NAMALWA (cell line): ENCODE measurements around the gene NLRC5.

Experiments
- DNase-seq: peaks from one replicate; pipeline ENCODE4 v3.0.0-alpha.2; 2015; ENCODE audit warnings: low spot score

The NLRC5 gene

GRCh38 chr16:57023541-57024249 lies 34.3 kb downstream of the NLRC5 start:
- no peak for DNase-seq

- no peak for DNase-seq
Observed at GRCh38 chr16:57024894-57025680, 35.7 kb downstream of the NLRC5 start.

- no peak for DNase-seq
Observed at GRCh38 chr16:57025941-57026777, 36.8 kb downstream of the NLRC5 start.

GRCh38 chr16:57026778-57027062 lies 37.4 kb downstream of the NLRC5 start:
- DNase-seq = no peak

- DNase-seq = no peak
Observed at GRCh38 chr16:57027067-57027466, 37.7 kb downstream of the NLRC5 start.

GRCh38 chr16:57028086-57028485 lies 38.7 kb downstream of the NLRC5 start:
- no peak for DNase-seq

- DNase-seq = no peak
Observed at GRCh38 chr16:57029161-57030160, 40.1 kb downstream of the NLRC5 start.

GRCh38 chr16:57030346-57030902 lies 41.1 kb downstream of the NLRC5 start:
- no peak for DNase-seq

- DNase-seq = no peak
Observed at GRCh38 chr16:57031156-57031555, 41.8 kb downstream of the NLRC5 start.

- no peak for DNase-seq
Observed at GRCh38 chr16:57032346-57032745, 43.0 kb downstream of the NLRC5 start.

- no peak for DNase-seq
Observed at GRCh38 chr16:57032931-57033330, 43.6 kb downstream of the NLRC5 start.

- DNase-seq = no peak
Observed at GRCh38 chr16:57036315-57036714, 47.0 kb downstream of the NLRC5 start.

GRCh38 chr16:57036945-57037344 lies 47.6 kb downstream of the NLRC5 start:
- no peak for DNase-seq

GRCh38 chr16:57038166-57038565 lies 48.8 kb downstream of the NLRC5 start:
- DNase-seq = no peak

- DNase-seq = peak; percentile 82
Observed at GRCh38 chr16:57039148-57039812, 49.9 kb downstream of the NLRC5 start.

- peak; percentile 66 for DNase-seq
Observed at GRCh38 chr16:57041182-57042156, 52.1 kb downstream of the NLRC5 start.

GRCh38 chr16:57042157-57043111 lies 53.1 kb downstream of the NLRC5 start:
- DNase-seq = peak; percentile 91

GRCh38 chr16:57043248-57043647 lies 53.9 kb downstream of the NLRC5 start:
- DNase-seq = no peak
